ENCODE data around the gene IFT122. TPM values are rescaled to one million over a fixed set of nuclear protein-coding genes. Genes with fewer than 3 reads are reported as not detected.

The IFT122 gene
- total and polyA plus RNA-seq, 2 of the 4 experiments (the other 2 are of a cell fraction): 16.8 to 28.0 TPM

GRCh38 chr3:129422897-129423296 lies 17.1 kb upstream of the IFT122 start:
- POLR2A ChIA-PET (ENCODE audit: unreplicated experiment): no interaction called here
- H3K27me3 ChIP-seq (ENCODE audit: control insufficient read depth, insufficient read depth, low read length): no peaks in the 10 kb centered on the region
- H3K4ac ChIP-seq (ENCODE audit: low read depth, low read length): no peak overlapping the region
- no peak overlapping the region for H3K14ac ChIP-seq (replicated peaks; ENCODE audit: low read depth, low read length)
- no peak overlapping the region for H2AK5ac ChIP-seq (ENCODE audit: low read depth, low read length)
- H2BK5ac ChIP-seq (ENCODE audit: low read depth, low read length, poor library complexity, severe bottlenecking): no peak overlapping the region
- no peak overlapping the region for H2BK20ac ChIP-seq (ENCODE audit: low read depth, low read length)
- in situ Hi-C loops (cut with MboI; ENCODE audit: low sequenced_read_pairs): no loop called here
- H3K27ac ChIP-seq (ENCODE audit: insufficient read depth, low read length): no peak overlapping the region
- H3K4me1 ChIP-seq (ENCODE audit: control insufficient read depth, insufficient read depth, low read length): peaks cover 6% of the 10 kb centered on the region
- no CpG with 5 or more reads among the region's 1 CpG for WGBS, 2 experiments (ENCODE audit: extremely low coverage in 2 of 2, insufficient read length in 1 of 2)
- H3K56ac ChIP-seq (ENCODE audit: extremely low read depth, insufficient read depth, low read length): no peak overlapping the region
- H3K18ac ChIP-seq (ENCODE audit: low read depth, low read length): no peak overlapping the region
- BruUV-seq (replicated peaks): no TSS peak
- H2AK9ac ChIP-seq (replicated peaks; ENCODE audit: low read depth, low read length, poor library complexity): no peak overlapping the region
- H3K23ac ChIP-seq (ENCODE audit: low read depth, low read length): no peak overlapping the region
- no peak overlapping the region for H3K4me3 ChIP-seq (ENCODE audit: insufficient read depth, low read depth, low read length)
- no peak overlapping the region for H4K91ac ChIP-seq (ENCODE audit: insufficient read depth, low read depth, low read length)
- dilution Hi-C loops (cut with HindIII; ENCODE audit: low sequenced_read_pairs, unreplicated experiment): no loop called here
- H3K79me1 ChIP-seq (ENCODE audit: low read depth in 1 of 2, low read length in 2 of 2): no peaks in the 10 kb centered on the region
- H3K36me3 ChIP-seq (ENCODE audit: control insufficient read depth, insufficient read depth, low read length): no peaks in the 10 kb centered on the region
- H3K4me2 ChIP-seq (ENCODE audit: low read depth, low read length): no peak overlapping the region
- peaks cover 8% of the 10 kb centered on the region; the same call in 1 of the 2 replicates for H3K9me1 ChIP-seq (ENCODE audit: insufficient read depth, low read length)
- H2BK120ac ChIP-seq (ENCODE audit: low read depth, low read length): no peak overlapping the region
- no peak overlapping the region for H4K5ac ChIP-seq (ENCODE audit: low read depth, low read length)
- no peak overlapping the region for H2AFZ ChIP-seq (replicated peaks; ENCODE audit: low read length, poor library complexity)
- CTCF ChIA-PET: no interaction called here
- DNase-seq (no peak), ATAC-seq (ENCODE audit: low read depth) (no peak)
- H4K20me1 ChIP-seq (ENCODE audit: insufficient read depth, low read length): no peaks in the 10 kb centered on the region
- no peak overlapping the region for H3K9ac ChIP-seq (ENCODE audit: low read depth, low read length)
- H2BK15ac ChIP-seq (ENCODE audit: low read depth, low read length): no peak overlapping the region
- H4K8ac ChIP-seq (ENCODE audit: low read depth in 2 of 2, low read length in 2 of 2): no peak overlapping the region
- H3K9me3 ChIP-seq (ENCODE audit: control insufficient read depth, insufficient read depth, low read length): no peaks in the 10 kb centered on the region; the same call in 1 of the 2 replicates
- TF ChIP-seq MAFK (IDR thresholded peaks at IDR 0.05; ENCODE audit: low read depth, low read length) (no peak), SMC3 (IDR thresholded peaks at IDR 0.05; ENCODE audit: low read depth, low read length) (no peak), BHLHE40 (IDR thresholded peaks at IDR 0.05; ENCODE audit: low read depth, low read length) (no peak), MXI1 (IDR thresholded peaks at IDR 0.05; ENCODE audit: borderline replicate concordance, low read depth, low read length) (no peak), CEBPB (IDR thresholded peaks at IDR 0.05; ENCODE audit: low read depth, low read length) (no peak), USF2 (IDR thresholded peaks at IDR 0.05; ENCODE audit: low read depth, low read length) (no peak), POLR2A (IDR thresholded peaks at IDR 0.05; ENCODE audit: low read depth, low read length) (no peak), RFX5 (IDR thresholded peaks at IDR 0.05; ENCODE audit: low read depth, low read length) (no peak), CHD1 (IDR thresholded peaks at IDR 0.05; ENCODE audit: low read depth, low read length) (no peak), RCOR1 (IDR thresholded peaks at IDR 0.05; ENCODE audit: insufficient replicate concordance, low read length) (no peak), MAZ (IDR thresholded peaks at IDR 0.05; ENCODE audit: borderline replicate concordance, low read depth, low read length) (no peak)
- TF ChIP-seq, protein P1, sequence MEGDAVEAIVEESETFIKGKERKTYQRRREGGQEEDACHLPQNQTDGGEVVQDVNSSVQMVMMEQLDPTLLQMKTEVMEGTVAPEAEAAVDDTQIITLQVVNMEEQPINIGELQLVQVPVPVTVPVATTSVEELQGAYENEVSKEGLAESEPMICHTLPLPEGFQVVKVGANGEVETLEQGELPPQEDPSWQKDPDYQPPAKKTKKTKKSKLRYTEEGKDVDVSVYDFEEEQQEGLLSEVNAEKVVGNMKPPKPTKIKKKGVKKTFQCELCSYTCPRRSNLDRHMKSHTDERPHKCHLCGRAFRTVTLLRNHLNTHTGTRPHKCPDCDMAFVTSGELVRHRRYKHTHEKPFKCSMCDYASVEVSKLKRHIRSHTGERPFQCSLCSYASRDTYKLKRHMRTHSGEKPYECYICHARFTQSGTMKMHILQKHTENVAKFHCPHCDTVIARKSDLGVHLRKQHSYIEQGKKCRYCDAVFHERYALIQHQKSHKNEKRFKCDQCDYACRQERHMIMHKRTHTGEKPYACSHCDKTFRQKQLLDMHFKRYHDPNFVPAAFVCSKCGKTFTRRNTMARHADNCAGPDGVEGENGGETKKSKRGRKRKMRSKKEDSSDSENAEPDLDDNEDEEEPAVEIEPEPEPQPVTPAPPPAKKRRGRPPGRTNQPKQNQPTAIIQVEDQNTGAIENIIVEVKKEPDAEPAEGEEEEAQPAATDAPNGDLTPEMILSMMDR (conservative IDR thresholded peaks at IDR 0.05; ENCODE audit: low read depth, low read length): no peak
- TF ChIP-seq, protein P2, sequence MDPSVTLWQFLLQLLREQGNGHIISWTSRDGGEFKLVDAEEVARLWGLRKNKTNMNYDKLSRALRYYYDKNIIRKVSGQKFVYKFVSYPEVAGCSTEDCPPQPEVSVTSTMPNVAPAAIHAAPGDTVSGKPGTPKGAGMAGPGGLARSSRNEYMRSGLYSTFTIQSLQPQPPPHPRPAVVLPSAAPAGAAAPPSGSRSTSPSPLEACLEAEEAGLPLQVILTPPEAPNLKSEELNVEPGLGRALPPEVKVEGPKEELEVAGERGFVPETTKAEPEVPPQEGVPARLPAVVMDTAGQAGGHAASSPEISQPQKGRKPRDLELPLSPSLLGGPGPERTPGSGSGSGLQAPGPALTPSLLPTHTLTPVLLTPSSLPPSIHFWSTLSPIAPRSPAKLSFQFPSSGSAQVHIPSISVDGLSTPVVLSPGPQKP (IDR thresholded peaks at IDR 0.05; ENCODE audit: borderline replicate concordance, low read depth, low read length): no peak
- intact Hi-C loops (cut with micrococcal nuclease): no loop called here

Data from IMR-90 (cell line).